ENCODE data around the gene C8G.

C8G gene

DNA sequence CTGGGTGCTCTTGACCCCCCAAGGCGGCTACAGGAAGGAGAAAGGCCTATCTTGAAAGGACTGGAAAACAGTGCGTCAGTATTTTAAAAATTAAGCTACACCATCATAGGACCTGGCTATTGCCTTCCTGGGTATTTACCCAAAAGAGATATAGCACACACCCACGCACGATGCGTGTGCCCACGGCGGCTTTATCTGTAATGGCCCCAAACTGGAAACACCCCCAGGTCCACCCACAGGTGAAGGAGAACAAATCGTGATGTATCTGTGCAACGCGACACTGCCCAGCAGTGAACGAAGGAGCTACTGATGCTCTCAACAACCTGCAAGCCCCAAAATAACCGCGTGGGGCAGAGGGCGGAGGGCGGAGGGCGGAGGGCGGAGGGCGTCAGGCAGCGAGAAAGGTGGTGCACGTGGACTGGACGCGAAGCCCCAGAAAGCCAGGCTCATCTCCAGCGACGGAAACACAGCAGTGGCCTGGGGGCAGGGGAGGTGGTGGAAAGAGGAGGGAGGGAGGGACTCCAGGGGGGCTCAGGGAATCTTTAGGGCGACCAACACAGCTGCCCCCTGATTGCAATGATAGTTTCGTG is 19.9 kb downstream of the C8G start:
- in situ Hi-C loops (cut with MboI; ENCODE audit: low sequenced_read_pairs), result no loop called here

- in situ Hi-C loops (cut with MboI; ENCODE audit: low sequenced_read_pairs), result no loop called here
These were observed 20.9 kb downstream of the C8G start for GRCh38 chr9:136965771-136966484.

GRCh38 chr9:136968333-136969127 is 23.5 kb downstream of the C8G start:
- in situ Hi-C loops (cut with MboI; ENCODE audit: low sequenced_read_pairs), result no loop called here

DNA sequence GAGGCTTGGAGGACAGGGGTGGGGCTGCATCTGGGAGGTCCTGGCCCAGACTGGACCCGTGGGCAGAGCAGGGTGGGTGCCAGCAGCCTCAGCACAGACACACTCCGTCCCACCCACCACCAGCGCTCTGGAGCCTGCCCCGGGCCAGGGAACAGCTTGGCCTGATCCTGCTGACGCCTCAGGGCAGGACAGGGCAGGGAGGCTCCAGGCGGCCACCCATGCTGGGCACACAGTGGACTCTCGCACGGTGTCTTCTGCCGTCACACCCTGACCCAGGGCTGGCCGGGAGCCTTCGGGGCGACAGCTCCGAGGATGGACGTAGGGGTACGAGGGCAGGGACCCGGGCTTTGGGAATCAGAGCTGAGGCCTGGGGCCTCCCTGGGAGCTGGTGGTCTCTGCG is 24.1 kb downstream of the C8G start:
- in situ Hi-C loops (cut with MboI; ENCODE audit: low sequenced_read_pairs), result no loop called here

- in situ Hi-C loops (cut with MboI; ENCODE audit: low sequenced_read_pairs), result no loop called here
These were observed 24.7 kb downstream of the C8G start for GRCh38 chr9:136969774-136970173.

- in situ Hi-C loops (cut with MboI; ENCODE audit: low sequenced_read_pairs), result no loop called here
These were observed 25.3 kb downstream of the C8G start for GRCh38 chr9:136970361-136970760.

- in situ Hi-C loops (cut with MboI; ENCODE audit: low sequenced_read_pairs), result no loop called here
These were observed 26.7 kb downstream of the C8G start for GRCh38 chr9:136971746-136972145.

DNA sequence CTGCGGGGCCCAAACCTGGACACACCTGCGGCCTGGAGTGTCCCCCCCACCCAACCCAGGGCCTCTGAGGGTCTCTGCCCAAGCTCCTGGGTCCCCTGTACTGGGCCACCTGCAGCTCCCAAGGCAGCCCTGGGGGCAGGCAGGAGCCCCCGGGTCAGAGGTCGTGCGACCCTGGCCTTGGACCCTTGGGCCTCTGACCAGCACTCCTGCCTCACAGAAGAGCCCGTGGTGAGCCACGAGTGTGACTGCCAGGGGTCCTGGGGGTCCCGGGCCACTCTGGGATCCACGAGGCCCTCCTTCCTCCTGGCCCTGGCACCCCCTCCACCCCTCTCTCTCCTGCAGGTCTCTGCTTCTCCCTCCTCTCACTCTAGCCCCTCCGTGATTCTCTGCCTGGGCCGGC is 27.3 kb downstream of the C8G start:
- in situ Hi-C loops (cut with MboI; ENCODE audit: low sequenced_read_pairs), result no loop called here

GRCh38 chr9:136972743-136973142 is 27.7 kb downstream of the C8G start:
- in situ Hi-C loops (cut with MboI; ENCODE audit: low sequenced_read_pairs), result no loop called here

DNA sequence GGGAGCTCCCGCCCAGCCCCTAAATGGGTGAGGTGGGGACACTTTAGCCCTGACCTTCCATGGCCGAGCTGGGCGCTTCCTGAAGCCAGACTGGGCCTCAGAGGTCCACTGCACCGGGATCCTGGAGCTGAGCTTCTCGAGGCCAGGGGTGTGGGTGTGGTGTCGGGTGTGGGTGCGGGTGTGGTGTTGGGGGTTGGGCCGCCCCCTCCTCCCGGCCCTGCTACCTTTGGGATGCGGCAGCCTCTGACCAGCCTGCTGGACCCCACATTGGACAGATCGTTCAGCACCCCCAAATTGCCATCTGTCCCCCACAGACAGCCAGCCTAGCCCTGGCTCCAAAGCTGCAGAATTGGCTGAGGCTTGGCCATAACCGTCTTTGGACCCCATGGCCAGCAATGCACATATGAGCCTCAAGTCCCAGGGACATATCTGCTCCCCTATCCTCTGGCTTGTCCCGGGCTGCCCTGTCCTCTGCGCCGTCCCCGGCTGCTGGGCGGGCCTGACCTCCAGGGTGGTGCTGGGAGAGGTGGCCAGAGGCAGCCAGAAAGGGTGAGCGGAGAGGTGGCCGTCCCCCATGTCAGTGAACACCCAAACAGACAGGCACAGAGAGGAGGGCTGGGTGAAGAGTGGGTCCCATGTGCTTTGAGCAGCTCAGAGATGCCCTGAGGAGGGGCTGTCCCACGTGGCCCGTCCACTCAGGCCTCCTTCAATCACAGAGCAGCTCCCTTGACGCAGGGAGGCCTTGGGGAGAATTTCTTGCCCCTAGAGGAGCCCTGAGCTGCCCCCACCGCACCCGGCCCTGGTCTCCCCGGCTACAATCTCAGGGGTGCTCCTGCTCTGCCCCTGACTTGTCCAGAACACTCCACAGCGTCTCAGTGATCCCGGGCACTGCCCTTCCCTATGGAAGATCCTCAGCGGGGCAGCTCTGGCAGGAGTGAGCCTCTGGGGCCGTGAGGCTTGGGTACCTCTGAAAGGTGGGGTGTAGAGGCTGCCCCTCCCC is 28.9 kb downstream of the C8G start:
- in situ Hi-C loops (cut with MboI; ENCODE audit: low sequenced_read_pairs), result no loop called here

DNA sequence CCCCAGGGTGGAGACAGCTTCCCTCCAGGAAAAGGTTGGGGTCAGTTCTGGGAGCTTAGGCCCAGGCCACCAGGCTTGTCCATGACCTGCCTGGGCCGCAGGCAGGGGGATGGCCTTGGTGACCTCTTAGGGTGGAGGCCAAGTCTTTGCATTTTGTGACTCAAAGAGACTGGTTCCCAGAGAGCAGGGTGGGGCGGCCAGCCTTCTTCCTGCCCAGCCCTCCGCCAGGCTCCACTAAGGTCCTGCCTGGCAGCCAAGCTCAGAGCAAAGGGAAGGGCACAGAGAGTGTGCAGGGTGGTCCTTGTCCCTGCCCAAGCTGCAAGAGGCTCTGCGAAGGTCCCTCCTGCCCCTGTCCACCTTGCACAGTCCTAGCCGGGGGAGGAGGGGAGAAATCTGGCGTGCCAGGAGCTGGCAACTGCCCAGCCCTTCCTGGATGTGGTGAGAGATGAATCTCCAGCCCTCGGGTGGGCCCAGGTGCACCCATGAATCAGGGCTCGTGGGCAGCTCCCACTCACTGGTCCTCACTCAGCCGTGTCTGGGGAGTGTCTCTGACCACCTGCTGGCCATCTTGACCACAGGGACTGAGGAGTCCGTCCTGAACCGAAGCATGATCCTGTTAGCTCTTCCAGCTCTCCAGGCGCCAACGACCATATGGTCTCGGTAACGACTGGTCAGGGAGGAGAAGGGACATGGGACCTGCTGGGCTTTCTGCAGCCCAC is 29.9 kb downstream of the C8G start:
- in situ Hi-C loops (cut with MboI; ENCODE audit: low sequenced_read_pairs), result no loop called here

DNA sequence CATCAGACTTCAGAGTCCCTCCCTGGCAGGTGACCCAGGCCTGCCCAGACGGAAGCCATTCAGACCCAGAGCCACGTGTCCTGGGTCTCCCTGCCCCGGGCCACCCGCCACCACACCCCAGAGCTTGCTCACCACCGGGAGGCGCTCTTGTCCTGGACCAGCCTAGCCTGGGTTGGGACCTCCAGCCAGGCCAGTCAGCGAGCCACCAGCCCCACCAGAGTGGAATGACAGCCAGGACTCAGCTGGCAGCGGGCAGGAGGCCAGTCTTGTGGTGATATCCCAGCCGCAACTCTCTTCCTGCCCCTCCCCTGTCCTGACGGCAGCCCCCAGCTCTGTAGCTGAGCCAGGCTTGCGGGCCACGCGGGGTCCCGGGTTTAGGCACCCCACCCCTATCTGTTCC is 30.6 kb downstream of the C8G start:
- in situ Hi-C loops (cut with MboI; ENCODE audit: low sequenced_read_pairs), result no loop called here

DNA sequence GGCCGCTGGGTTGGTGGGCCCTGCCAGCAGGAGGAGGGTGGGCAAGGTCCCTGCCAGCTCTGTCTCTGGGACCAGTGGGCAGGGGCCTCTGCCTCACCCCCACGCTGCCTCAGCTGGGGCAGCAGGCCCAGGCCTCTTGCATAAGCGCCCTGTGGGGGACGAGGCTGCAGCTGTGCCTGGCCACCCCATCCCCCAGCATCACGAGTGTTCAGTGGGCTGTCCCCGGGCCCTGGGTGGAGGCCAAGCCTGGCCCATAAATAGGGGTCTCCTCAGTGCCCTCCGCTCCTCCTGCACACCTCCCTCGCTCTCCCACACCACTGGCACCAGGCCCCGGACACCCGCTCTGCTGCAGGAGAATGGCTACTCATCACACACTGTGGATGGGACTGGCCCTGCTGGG is 32.2 kb downstream of the C8G start, which contains the start of gene PTGDS:
PTGDS (plus strand) TSS at position 282 of the 400 bp plus-strand sequence; CDS start at position 357, 75 bp downstream.
- in situ Hi-C loops (cut with MboI; ENCODE audit: low sequenced_read_pairs), result no loop called here

- in situ Hi-C loops (cut with MboI; ENCODE audit: low sequenced_read_pairs), result no loop called here
These were observed 32.6 kb downstream of the C8G start for GRCh38 chr9:136977649-136978072.

DNA sequence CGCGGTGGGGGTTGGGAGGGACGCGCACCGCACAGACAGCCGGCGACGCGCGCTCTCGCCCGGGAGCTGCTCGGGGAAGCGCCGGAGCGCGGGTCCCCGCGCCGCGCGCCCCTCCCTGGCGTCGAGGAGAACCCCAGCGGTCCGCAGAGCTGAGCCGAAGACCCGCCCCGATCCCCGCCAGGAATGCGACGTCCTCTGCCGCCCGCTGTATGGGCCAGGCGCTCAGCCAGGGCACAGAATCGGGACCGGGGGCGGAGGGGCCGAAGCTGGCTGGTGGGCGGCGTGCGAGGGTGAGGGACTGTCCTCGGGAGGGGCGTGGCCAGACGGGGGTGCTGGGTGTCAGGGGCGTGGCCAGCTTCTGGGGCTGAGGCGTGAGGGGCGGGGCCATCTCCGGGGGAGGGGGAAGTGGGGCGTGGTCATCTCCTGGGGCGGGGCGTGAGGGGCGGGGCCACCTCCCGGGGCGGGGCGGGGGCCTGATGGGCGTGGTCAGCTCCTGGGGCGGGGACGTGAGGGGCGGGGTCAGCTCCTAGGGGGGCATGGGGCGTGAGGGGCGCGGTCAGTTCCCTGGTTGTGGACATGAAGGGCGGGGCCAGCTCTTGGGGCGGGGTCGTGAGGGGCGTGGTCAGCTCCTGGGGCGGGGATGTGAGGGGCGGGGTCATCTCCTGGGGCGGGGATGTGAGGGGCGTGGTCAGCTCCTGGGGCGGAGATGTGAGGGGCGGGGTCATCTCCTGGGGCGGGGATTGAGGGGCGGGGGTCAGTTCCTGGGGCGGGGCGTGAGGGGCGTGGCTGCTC is 33.2 kb downstream of the C8G start:
- in situ Hi-C loops (cut with MboI; ENCODE audit: low sequenced_read_pairs), result no loop called here

DNA sequence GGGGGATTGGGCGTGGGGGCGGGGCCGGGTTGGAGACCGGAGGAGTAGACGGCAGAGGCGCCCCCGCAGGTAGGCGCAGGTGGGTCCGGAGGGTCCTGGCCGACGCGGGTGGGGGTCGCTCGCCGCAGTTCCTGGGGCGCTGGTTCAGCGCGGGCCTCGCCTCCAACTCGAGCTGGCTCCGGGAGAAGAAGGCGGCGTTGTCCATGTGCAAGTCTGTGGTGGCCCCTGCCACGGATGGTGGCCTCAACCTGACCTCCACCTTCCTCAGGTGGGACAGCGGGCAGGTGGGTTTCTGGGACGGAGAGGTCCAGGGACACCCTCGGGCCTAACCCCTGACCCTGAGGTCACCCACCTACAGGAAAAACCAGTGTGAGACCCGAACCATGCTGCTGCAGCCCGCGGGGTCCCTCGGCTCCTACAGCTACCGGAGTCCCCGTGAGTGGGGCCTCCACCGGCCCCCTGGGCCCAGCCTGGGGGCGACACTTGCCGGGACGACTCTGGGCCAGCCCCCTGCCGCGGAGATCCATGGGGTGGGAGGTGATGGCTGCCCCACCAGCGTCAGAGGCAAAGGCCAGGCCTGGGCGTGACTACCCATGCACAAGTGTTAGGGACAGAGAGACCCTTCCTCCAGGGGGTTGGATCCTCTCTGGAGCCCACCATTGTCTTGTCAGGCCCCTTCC is 34.0 kb downstream of the C8G start:
- in situ Hi-C loops (cut with MboI; ENCODE audit: low sequenced_read_pairs), result no loop called here

GRCh38 chr9:136979769-136980587 is 34.9 kb downstream of the C8G start:
- in situ Hi-C loops (cut with MboI; ENCODE audit: low sequenced_read_pairs), result no loop called here

Data from HL-60/S4 treated with phorbol 12-myristate 13-acetate at 8.2 ng/mL for 4 days and 3 days (cell line).